Head of caudate nucleus (tissue), 42 donors: ENCODE data around the gene FGFBP3.
"Not testable (repeated sequence)": the region's sequence is repeated elsewhere in the genome, so short reads cannot be mapped to it uniquely, and the experiment has no call there.

Experiments
- DNase-seq, 42 donors: peaks; one replicate each; pipeline versions ENCODE4 v3.0.0 to v3.0.0-alpha.2; 2020 to 2021; ENCODE audit warnings: mixed read lengths in 7 of 42
- intact Hi-C: fragments of 100-400 bp; cut with DNase I; formaldehyde crosslinking; loops from one replicate; pipeline ENCODE4 v1.15.0; 2022

Gene FGFBP3

GRCh38 chr10:91907914-91908336 lies 1.4 kb downstream of the FGFBP3 start:
- intact Hi-C loops: loop anchor here (5.0 kb wide), 1 partner anchor 111 kb away; the partner anchor contains the start of gene TNKS2
- peak in 13 of 42 donors; percentile 10 to 58 (median 34) for DNase-seq

- no peak for DNase-seq
- intact Hi-C loops: loop anchor here (5.0 kb wide), 1 partner anchor 110 kb away; the partner anchor contains the start of gene TNKS2
Observed at GRCh38 chr10:91907033-91907594, 2.2 kb downstream of the FGFBP3 start.

GRCh38 chr10:91901784-91902677 lies 7.3 kb downstream of the FGFBP3 start:
- intact Hi-C loops: no loop called here
- peak in 12 of 42 donors; percentile 19 to 66 (median 42) for DNase-seq

GRCh38 chr10:91897421-91897820 lies 11.9 kb downstream of the FGFBP3 start:
- intact Hi-C loops: no loop called here
- DNase-seq: no peak

GRCh38 chr10:91896212-91896756 lies 13.0 kb downstream of the FGFBP3 start:
- intact Hi-C loops: no loop called here
- DNase-seq: no peak

GRCh38 chr10:91894261-91894685 lies 15.0 kb downstream of the FGFBP3 start:
- peak in 1 of 42 donors; percentile 9 for DNase-seq
- intact Hi-C loops: not testable (repeated sequence)

- intact Hi-C loops: no loop called here
- no peak for DNase-seq
Observed at GRCh38 chr10:91893051-91893450, 16.2 kb downstream of the FGFBP3 start.

- DNase-seq: no peak
- intact Hi-C loops: no loop called here
Observed at GRCh38 chr10:91891125-91892001, 17.9 kb downstream of the FGFBP3 start.

- DNase-seq: peak in 39 of 42 donors; percentile 24 to 70 (median 47)
- intact Hi-C loops: no loop called here
Observed at GRCh38 chr10:91887272-91888076, 21.8 kb downstream of the FGFBP3 start.

GRCh38 chr10:91886954-91887271 lies 22.4 kb downstream of the FGFBP3 start:
- DNase-seq: no peak

GRCh38 chr10:91885362-91886079 lies 23.8 kb downstream of the FGFBP3 start:
- DNase-seq: no peak
- intact Hi-C loops: no loop called here

More at GRCh38 chr10:91886954-91887271, 22.4 kb downstream of the FGFBP3 start:
- intact Hi-C loops: no loop called here

GRCh38 chr10:91884536-91884935 lies 24.8 kb downstream of the FGFBP3 start:
- DNase-seq: no peak
- intact Hi-C loops: no loop called here

- intact Hi-C loops: no loop called here
- DNase-seq: peak in 8 of 42 donors; percentile 5 to 39 (median 24)
Observed at GRCh38 chr10:91883549-91884444, 25.5 kb downstream of the FGFBP3 start.

- peak in 2 of 42 donors; percentile 10 to 20 for DNase-seq
Observed at GRCh38 chr10:91880310-91880709, 29.0 kb downstream of the FGFBP3 start.

GRCh38 chr10:91879515-91880170 lies 29.6 kb downstream of the FGFBP3 start:
- DNase-seq: no peak
- intact Hi-C loops: no loop called here

More at GRCh38 chr10:91880310-91880709, 29.0 kb downstream of the FGFBP3 start:
- intact Hi-C loops: no loop called here

GRCh38 chr10:91875779-91876178 lies 33.5 kb downstream of the FGFBP3 start:
- DNase-seq: no peak
- intact Hi-C loops: no loop called here
